Tibial artery (tissue), 4 donors: Measurements from ENCODE around the gene LRRC32.

ENCODE experiments used
- DNase-seq, 2 donors: peaks; one replicate each; pipeline ENCODE4 v3.0.0-alpha.2; 2019
- H3K27ac ChIP-seq, 2 donors: fragments of 200-600 bp; sonication (generic) in 1 of 2; 1 replicate in 1 of 2; 2 replicates in 1 of 2; pipeline ENCODE4 v1.5.1; 2018 to 2019; ENCODE audit warnings: mild to moderate bottlenecking in 1 of 2
- H3K27me3 ChIP-seq, 2 donors: fragments of 200-600 bp; sonication (generic) in 1 of 2; one replicate each; pipeline versions ENCODE4 v1.5.1 to v1.6.0; 2016 to 2019
- H3K36me3 ChIP-seq, 3 donors: fragments of 200-600 bp; sonication (generic) in 2 of 3; one replicate each; pipeline ENCODE4 v1.5.1; 2016 to 2019; ENCODE audit warnings: mild to moderate bottlenecking in 2 of 3
- H3K4me1 ChIP-seq, 4 donors: fragments of 200-600 bp; sonication (generic) in 2 of 4; 1 replicate in 3 of 4; 2 replicates in 1 of 4; pipeline ENCODE4 v1.5.1; 2016 to 2019
- H3K4me3 ChIP-seq, 2 donors: fragments of 200-600 bp; sonication (generic) in 1 of 2; 1 replicate in 1 of 2; 2 replicates in 1 of 2; pipeline ENCODE4 v1.5.1; 2018 to 2019; ENCODE audit warnings: mild to moderate bottlenecking in 2 of 2
- H3K9me3 ChIP-seq, 3 donors: fragments of 200-600 bp; sonication (generic) in 1 of 3; one replicate each; pipeline ENCODE4 v1.5.1; 2016 to 2019
- CTCF ChIP-seq, 2 experiments: fragments of 200-600 bp in 1 of 2; fragments of 450-650 bp in 1 of 2; IDR thresholded peaks; one replicate each; pipeline ENCODE4 v1.5.1; 2017 to 2019; ENCODE audit warnings: antibody characterized with exemption in 2 of 2, mild to moderate bottlenecking in 1 of 2, moderate library complexity in 1 of 2
- intact Hi-C: fragments of 100-400 bp; cut with DNase I; formaldehyde crosslinking; loops from one replicate; pipeline ENCODE4 v1.15.0; 2023; ENCODE audit warnings: low total_unique reads

Gene LRRC32

DNA sequence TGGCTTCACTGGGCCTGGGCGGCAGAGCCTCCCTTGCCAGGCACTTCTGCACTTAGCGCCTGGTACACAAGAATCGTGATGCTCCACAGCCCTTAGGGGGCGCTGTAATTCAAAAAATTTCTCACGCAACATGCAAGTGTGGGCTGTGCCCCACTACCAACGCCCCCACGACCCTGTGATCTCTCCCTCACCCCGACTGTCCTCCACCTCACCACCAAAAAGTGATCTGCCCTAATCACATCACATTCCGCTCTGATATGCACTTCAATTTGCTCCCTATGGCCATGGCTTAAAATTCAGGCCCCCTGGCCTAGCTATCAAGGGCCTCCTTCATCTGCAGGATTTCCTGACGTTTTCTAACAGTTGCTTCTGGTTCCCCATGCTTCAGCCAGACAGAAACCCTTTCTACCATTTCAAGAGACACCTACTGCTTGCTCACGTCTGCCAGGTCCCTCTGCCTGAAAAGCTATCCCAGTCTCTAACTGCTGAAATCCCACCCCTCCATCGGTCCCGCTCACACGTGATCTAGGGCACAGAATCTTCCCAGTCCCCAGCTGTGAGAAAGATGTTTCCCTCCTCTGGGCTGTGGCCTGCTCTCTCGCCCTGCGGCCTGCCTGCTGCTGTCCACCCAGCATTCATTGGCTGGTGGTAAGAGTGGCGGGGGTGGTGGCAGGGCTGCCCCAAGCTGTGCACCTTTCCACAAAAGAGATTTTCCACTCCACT lies 27.9 kb upstream of the LRRC32 start:
- H3K9me3 ChIP-seq, result no peaks in the 10 kb centered on the region
- no peak overlapping the region for H3K4me3 ChIP-seq
- intact Hi-C loops, result no loop called here
- H3K27me3 ChIP-seq, result no peaks in the 10 kb centered on the region
- H3K36me3 ChIP-seq, result no peaks in the 10 kb centered on the region
- no peak for TF ChIP-seq CTCF (IDR thresholded peaks at IDR 0.05)
- no peaks in the 10 kb centered on the region for H3K4me1 ChIP-seq
- DNase-seq, result no peak
- H3K27ac ChIP-seq, result no peak overlapping the region

GRCh38 chr11:76696756-76697155 lies 26.2 kb upstream of the LRRC32 start:
- H3K4me1 ChIP-seq, result no peaks in the 10 kb centered on the region
- H3K4me3 ChIP-seq, result no peak overlapping the region
- H3K27me3 ChIP-seq, result no peaks in the 10 kb centered on the region
- TF ChIP-seq CTCF (IDR thresholded peaks at IDR 0.05), result no peak
- intact Hi-C loops, result no loop called here
- no peaks in the 10 kb centered on the region for H3K36me3 ChIP-seq
- no peaks in the 10 kb centered on the region for H3K9me3 ChIP-seq
- DNase-seq, result no peak
- no peak overlapping the region for H3K27ac ChIP-seq

DNA sequence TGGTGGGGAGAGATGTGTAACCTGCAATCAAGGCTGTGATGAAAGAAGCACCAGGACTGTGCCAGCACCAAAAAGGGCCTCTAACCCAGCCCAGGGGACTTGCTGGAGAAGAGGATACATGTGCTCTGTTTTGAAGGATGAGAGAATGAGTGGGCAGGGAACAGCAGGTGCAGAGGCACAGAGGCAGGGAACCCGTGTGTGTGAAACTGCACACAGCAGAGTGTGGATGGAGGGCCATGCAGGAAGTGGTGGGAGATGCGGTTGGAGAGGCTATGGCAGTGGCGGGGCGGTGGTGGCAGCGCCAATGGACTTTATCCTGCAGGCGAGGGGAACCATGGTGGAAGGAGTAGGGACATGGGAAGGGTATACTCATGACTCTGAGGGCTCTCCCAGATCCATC lies 25.2 kb upstream of the LRRC32 start:
- no peak for DNase-seq
- no peaks in the 10 kb centered on the region for H3K36me3 ChIP-seq
- H3K9me3 ChIP-seq, result no peaks in the 10 kb centered on the region
- no peak overlapping the region for H3K27ac ChIP-seq
- H3K4me1 ChIP-seq, result no peaks in the 10 kb centered on the region
- intact Hi-C loops, result no loop called here
- H3K4me3 ChIP-seq, result no peak overlapping the region
- TF ChIP-seq CTCF (IDR thresholded peaks at IDR 0.05), result no peak
- no peaks in the 10 kb centered on the region for H3K27me3 ChIP-seq

DNA sequence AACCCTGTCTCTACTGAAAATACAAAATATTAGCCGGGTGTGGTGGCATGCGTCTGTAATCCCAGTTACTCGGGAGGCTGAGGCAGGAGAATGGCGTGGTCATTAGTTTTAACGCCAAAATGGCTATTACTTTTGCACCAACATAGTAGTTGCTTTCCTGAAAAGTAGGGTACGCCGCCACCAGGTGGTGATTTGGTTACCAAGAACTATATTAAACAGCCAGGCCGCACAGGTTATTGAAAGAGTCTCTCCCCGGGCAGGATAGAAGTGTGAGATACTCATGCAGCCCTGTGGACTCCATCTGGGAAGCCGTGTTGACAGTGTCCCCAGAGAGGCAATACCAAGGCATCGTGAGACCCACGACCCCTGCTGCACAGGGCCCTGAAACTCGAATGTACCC lies 24.6 kb upstream of the LRRC32 start:
- TF ChIP-seq CTCF (IDR thresholded peaks at IDR 0.05), result no peak
- intact Hi-C loops, result no loop called here
- no peak for DNase-seq
- Histone ChIP-seq H3K27me3 (no peaks in the 10 kb centered on the region), H3K36me3 (no peaks in the 10 kb centered on the region), H3K4me1 (no peaks in the 10 kb centered on the region), H3K27ac (no peak overlapping the region), H3K4me3 (no peak overlapping the region), H3K9me3 (no peaks in the 10 kb centered on the region)

DNA sequence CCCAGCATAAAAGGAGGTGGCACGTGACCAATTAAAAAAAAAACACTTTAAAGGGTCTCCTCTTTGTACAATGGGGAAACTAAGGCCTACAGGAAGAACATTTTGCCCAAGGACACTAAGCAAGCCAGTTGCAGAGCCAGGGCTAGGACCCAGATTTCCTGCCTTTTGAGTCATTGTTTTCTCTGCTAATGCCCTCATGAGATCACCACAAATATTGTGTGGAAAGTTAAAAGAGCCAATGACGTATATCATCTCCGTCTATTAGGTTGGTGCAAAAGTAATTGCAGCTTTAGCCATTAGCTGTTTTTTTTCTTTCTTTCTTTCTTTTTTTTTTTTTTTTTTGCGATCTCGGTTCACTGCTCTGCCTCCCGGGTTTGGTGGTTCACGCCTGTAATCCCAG lies 24.1 kb upstream of the LRRC32 start:
- Histone ChIP-seq H3K27me3 (no peaks in the 10 kb centered on the region), H3K4me1 (no peaks in the 10 kb centered on the region), H3K4me3 (no peak overlapping the region), H3K36me3 (no peaks in the 10 kb centered on the region), H3K27ac (no peak overlapping the region), H3K9me3 (no peaks in the 10 kb centered on the region)
- intact Hi-C loops, result no loop called here
- no peak for TF ChIP-seq CTCF (IDR thresholded peaks at IDR 0.05)
- DNase-seq, result no peak

- H3K4me3 ChIP-seq, result no peak overlapping the region
- H3K27me3 ChIP-seq, result no peaks in the 10 kb centered on the region
- intact Hi-C loops, result no loop called here
- no peaks in the 10 kb centered on the region for H3K4me1 ChIP-seq
- H3K9me3 ChIP-seq, result no peaks in the 10 kb centered on the region
- no peak for DNase-seq
- H3K36me3 ChIP-seq, result no peaks in the 10 kb centered on the region
- no peak overlapping the region for H3K27ac ChIP-seq
- no peak for TF ChIP-seq CTCF (IDR thresholded peaks at IDR 0.05)
These were observed 23.3 kb upstream of the LRRC32 start for GRCh38 chr11:76693806-76694205.
